HEK293 (cell line): ENCODE measurements around the gene UBE2E1.
A peak's percentile ranks its signal among the peaks of the same experiment; 100 is the strongest.

Experiments used
- CTCF ChIA-PET: fragments of 350-600 bp; formaldehyde crosslinking; extraction: SDS; loops from one replicate; lab custom pipeline; 2021; ENCODE audit warnings: antibody characterized with exemption; lab: Yijun Ruan, JAX
- POLR2A ChIA-PET: fragments of 300-600 bp; formaldehyde crosslinking; extraction: SDS; loops from one replicate; lab custom pipeline; 2020; ENCODE audit warnings: antibody characterized with exemption, inconsistent platforms; lab: Yijun Ruan, JAX
- H3K27ac ChIP-seq: fragments of 200-500 bp; sonication (Bioruptor generic); 2 replicates; pipeline ENCODE4 v1.5.1; 2014; ENCODE audit warnings: low read depth, low read length, control low read depth, inconsistent platforms; ENCODE audit errors: extremely low read depth
- H3K36me3 ChIP-seq, 2 experiments: fragments of 200-500 bp in 1 of 2; sonication (Bioruptor generic) in 1 of 2; 1 replicate in 1 of 2; 2 replicates in 1 of 2; pipeline ENCODE4 v1.5.1; 2014 to 2017; ENCODE audit warnings: inconsistent platforms in 2 of 2, low read length in 2 of 2; ENCODE audit not compliant: control insufficient read depth in 2 of 2, insufficient read depth in 1 of 2
- H3K4me1 ChIP-seq: fragments of 200-500 bp; sonication (Bioruptor generic); 2 replicates; pipeline ENCODE4 v1.5.1; 2014; ENCODE audit warnings: mild to moderate bottlenecking, low read length, inconsistent platforms; ENCODE audit not compliant: control insufficient read depth, insufficient read depth
- H3K4me3 ChIP-seq: 2 replicates; pipeline ENCODE4 v1.5.1; 2011; ENCODE audit warnings: low read depth, mild to moderate bottlenecking, control low read depth, low read length, moderate library complexity
- H3K9me3 ChIP-seq: fragments of 200-500 bp; sonication (Bioruptor generic); 2 replicates; pipeline ENCODE4 v1.5.1; 2014; ENCODE audit warnings: low read depth, low read length, inconsistent platforms; ENCODE audit not compliant: control insufficient read depth, insufficient read depth
- ATF2 ChIP-seq: fragments of 450-650 bp; formaldehyde crosslinking; IDR thresholded peaks from 2 replicates; pipeline ENCODE4 v1.5.1; 2016; ENCODE audit warnings: missing biosample characterization, missing genetic modification characterization, low read depth
- FEZF1 ChIP-seq: fragments of 450-650 bp; formaldehyde crosslinking; IDR thresholded peaks from 2 replicates; pipeline ENCODE4 v1.5.1; 2016; ENCODE audit warnings: missing biosample characterization, missing genetic modification characterization
- GFI1B ChIP-seq: fragments of 450-650 bp; formaldehyde crosslinking; IDR thresholded peaks from 2 replicates; pipeline ENCODE4 v1.5.1; 2016; ENCODE audit warnings: missing biosample characterization, missing genetic modification characterization
- HOXD13 ChIP-seq: sonication (generic); formaldehyde crosslinking; IDR thresholded peaks from 2 replicates; pipeline ENCODE4 v1.8.0; 2022; ENCODE audit warnings: missing genetic modification reagents, borderline replicate concordance
- IKZF3 ChIP-seq: fragments of 450-650 bp; IDR thresholded peaks from 2 replicates; pipeline ENCODE4 v1.5.0; 2018; ENCODE audit warnings: missing biosample characterization, mild to moderate bottlenecking, missing genetic modification characterization, moderate library complexity
- KLF10 ChIP-seq: fragments of 450-650 bp; IDR thresholded peaks from 2 replicates; pipeline ENCODE4 v1.5.1; 2018; ENCODE audit warnings: missing biosample characterization, mild to moderate bottlenecking, missing genetic modification characterization
- MYNN ChIP-seq: fragments of 450-650 bp; formaldehyde crosslinking; IDR thresholded peaks from 2 replicates; pipeline ENCODE4 v1.5.1; 2016; ENCODE audit warnings: missing biosample characterization, missing genetic modification characterization, borderline replicate concordance
- PRDM6 ChIP-seq: fragments of 450-650 bp; formaldehyde crosslinking; IDR thresholded peaks from 2 replicates; pipeline ENCODE4 v1.5.1; 2017; ENCODE audit warnings: missing biosample characterization, missing genetic modification characterization
- TRIM28 ChIP-seq: IDR thresholded peaks from 2 replicates; pipeline ENCODE4 v1.6.1; 2011; ENCODE audit warnings: low read length, control low read depth, borderline replicate concordance
- ZBTB17 ChIP-seq: fragments of 450-650 bp; formaldehyde crosslinking; IDR thresholded peaks from 2 replicates; pipeline ENCODE4 v1.5.1; 2016; ENCODE audit warnings: missing biosample characterization, missing genetic modification characterization
- ZBTB21 ChIP-seq: fragments of 450-650 bp; formaldehyde crosslinking; IDR thresholded peaks from 2 replicates; pipeline ENCODE4 v1.5.1; 2017; ENCODE audit warnings: missing biosample characterization, missing genetic modification characterization
- ZNF114 ChIP-seq: fragments of 450-650 bp; formaldehyde crosslinking; IDR thresholded peaks from 2 replicates; pipeline ENCODE4 v1.5.0; 2017; ENCODE audit warnings: missing biosample characterization, missing genetic modification characterization
- ZNF19 ChIP-seq: fragments of 450-650 bp; formaldehyde crosslinking; IDR thresholded peaks from 2 replicates; pipeline ENCODE4; 2016; ENCODE audit warnings: missing biosample characterization, missing genetic modification characterization, low read depth
- ZNF266 ChIP-seq: fragments of 450-650 bp; formaldehyde crosslinking; IDR thresholded peaks from 2 replicates; pipeline ENCODE4 v1.5.1; 2016; ENCODE audit warnings: missing biosample characterization, missing genetic modification characterization, low read depth
- ZNF311 ChIP-seq: fragments of 450-650 bp; formaldehyde crosslinking; IDR thresholded peaks from 2 replicates; pipeline ENCODE4 v1.5.1; 2017; ENCODE audit warnings: missing biosample characterization, missing genetic modification characterization, borderline replicate concordance
- ZNF37A ChIP-seq: fragments of 450-650 bp; IDR thresholded peaks from 2 replicates; pipeline ENCODE4 v1.5.1; 2018; ENCODE audit warnings: missing biosample characterization, missing genetic modification characterization
- ZNF473 ChIP-seq: fragments of 450-650 bp; formaldehyde crosslinking; IDR thresholded peaks from 2 replicates; pipeline ENCODE4 v1.5.1; 2017; ENCODE audit warnings: missing biosample characterization, missing genetic modification characterization
- ZNF488 ChIP-seq: fragments of 450-650 bp; formaldehyde crosslinking; IDR thresholded peaks from 2 replicates; pipeline ENCODE4 v1.5.1; 2016; ENCODE audit warnings: missing biosample characterization, missing genetic modification characterization
- ZNF514 ChIP-seq: fragments of 450-650 bp; formaldehyde crosslinking; IDR thresholded peaks from 2 replicates; pipeline ENCODE4 v1.5.1; 2016; ENCODE audit warnings: missing biosample characterization, missing genetic modification characterization
- ZNF529 ChIP-seq: fragments of 450-650 bp; formaldehyde crosslinking; IDR thresholded peaks from 2 replicates; pipeline ENCODE4 v1.5.1; 2017; ENCODE audit warnings: missing genetic modification characterization, missing biosample characterization; ENCODE audit not compliant: insufficient replicate concordance
- ZNF561 ChIP-seq: fragments of 450-650 bp; IDR thresholded peaks from 2 replicates; pipeline ENCODE4 v1.5.1; 2018; ENCODE audit warnings: missing biosample characterization, missing genetic modification characterization, borderline replicate concordance
- ZNF654 ChIP-seq: fragments of 450-650 bp; formaldehyde crosslinking; IDR thresholded peaks from 2 replicates; pipeline ENCODE4 v1.5.1; 2016; ENCODE audit warnings: low read depth, missing biosample characterization, missing genetic modification characterization
- ZNF76 ChIP-seq: fragments of 450-650 bp; formaldehyde crosslinking; IDR thresholded peaks from 2 replicates; pipeline ENCODE4; 2016; ENCODE audit warnings: low read depth, missing biosample characterization, missing genetic modification characterization, borderline replicate concordance
- ZNF776 ChIP-seq: fragments of 450-650 bp; formaldehyde crosslinking; IDR thresholded peaks from 2 replicates; pipeline ENCODE4 v1.5.0; 2017; ENCODE audit warnings: missing biosample characterization, missing genetic modification characterization, borderline replicate concordance
- ZXDB ChIP-seq: fragments of 450-650 bp; formaldehyde crosslinking; IDR thresholded peaks from 2 replicates; pipeline ENCODE4 v1.5.1; 2016; ENCODE audit warnings: missing biosample characterization, missing genetic modification characterization
- TF ChIP-seq, protein P1 (sequence below): fragments of 450-650 bp; formaldehyde crosslinking; IDR thresholded peaks from 2 replicates; pipeline ENCODE4 v1.5.1; 2016; ENCODE audit warnings: missing biosample characterization, missing genetic modification characterization
- TF ChIP-seq, protein P2 (sequence below): fragments of 450-650 bp; formaldehyde crosslinking; IDR thresholded peaks from 2 replicates; pipeline ENCODE4 v1.5.1; 2016; ENCODE audit warnings: missing biosample characterization, missing genetic modification characterization, borderline replicate concordance

Gene UBE2E1

GRCh38 chr3:23834082-23834870 lies 28.5 kb downstream of the UBE2E1 start:
- Histone ChIP-seq H3K27ac (no peak overlapping the region), H3K4me1 (peaks cover 8% of the 10 kb centered on the region; the same call in 1 of the 2 replicates), H3K4me3 (no peak overlapping the region), H3K36me3 (no peaks in the 10 kb centered on the region), H3K9me3 (no peaks in the 10 kb centered on the region)
- ChIA-PET CTCF (interaction anchor here (0.6 to 1.7 kb wide), 7 partner anchors 9 to 352 kb away, joined by 3 to 4 read pairs (median 3); no protein-coding TSS in a partner anchor), POLR2A (interaction anchor here (1.1 kb wide), 1 partner anchor 83 kb away, joined by 8 read pairs; the partner anchor contains the start of genes NKIRAS1 and RPL15)
- no peak; the same call in 1 of the 2 replicates for TF ChIP-seq ZNF561
- peak; percentile 38; the same call in 1 of the 2 replicates for TF ChIP-seq IKZF3 (tag by site-specific recombination)
- TF ChIP-seq ZNF473 = no peak
- TF ChIP-seq ZNF529 = no peak
- no peak for TF ChIP-seq HOXD13
- TF ChIP-seq ZNF311 = no peak
- no peak for TF ChIP-seq ZNF19
- TF ChIP-seq ZBTB17 (tag by site-specific recombination) = no peak
- TF ChIP-seq ZNF37A (tag by site-specific recombination) = no peak
- TF ChIP-seq, protein P1, sequence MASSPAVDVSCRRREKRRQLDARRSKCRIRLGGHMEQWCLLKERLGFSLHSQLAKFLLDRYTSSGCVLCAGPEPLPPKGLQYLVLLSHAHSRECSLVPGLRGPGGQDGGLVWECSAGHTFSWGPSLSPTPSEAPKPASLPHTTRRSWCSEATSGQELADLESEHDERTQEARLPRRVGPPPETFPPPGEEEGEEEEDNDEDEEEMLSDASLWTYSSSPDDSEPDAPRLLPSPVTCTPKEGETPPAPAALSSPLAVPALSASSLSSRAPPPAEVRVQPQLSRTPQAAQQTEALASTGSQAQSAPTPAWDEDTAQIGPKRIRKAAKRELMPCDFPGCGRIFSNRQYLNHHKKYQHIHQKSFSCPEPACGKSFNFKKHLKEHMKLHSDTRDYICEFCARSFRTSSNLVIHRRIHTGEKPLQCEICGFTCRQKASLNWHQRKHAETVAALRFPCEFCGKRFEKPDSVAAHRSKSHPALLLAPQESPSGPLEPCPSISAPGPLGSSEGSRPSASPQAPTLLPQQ (tag by site-specific recombination) = peak; percentile 17; the same call in 1 of the 2 replicates
- TF ChIP-seq ZXDB (tag by site-specific recombination) = 0 out of 2 replicates have a peak, but pooled peaks have one; percentile 16
- no peak for TF ChIP-seq ATF2 (tag by site-specific recombination)
- TF ChIP-seq TRIM28 = no peak
- peak; percentile 9; the same call in 1 of the 2 replicates for TF ChIP-seq MYNN (tag by site-specific recombination)
- no peak for TF ChIP-seq ZNF114
- TF ChIP-seq PRDM6 (tag by site-specific recombination) = peak; percentile 89
- TF ChIP-seq, protein P2, sequence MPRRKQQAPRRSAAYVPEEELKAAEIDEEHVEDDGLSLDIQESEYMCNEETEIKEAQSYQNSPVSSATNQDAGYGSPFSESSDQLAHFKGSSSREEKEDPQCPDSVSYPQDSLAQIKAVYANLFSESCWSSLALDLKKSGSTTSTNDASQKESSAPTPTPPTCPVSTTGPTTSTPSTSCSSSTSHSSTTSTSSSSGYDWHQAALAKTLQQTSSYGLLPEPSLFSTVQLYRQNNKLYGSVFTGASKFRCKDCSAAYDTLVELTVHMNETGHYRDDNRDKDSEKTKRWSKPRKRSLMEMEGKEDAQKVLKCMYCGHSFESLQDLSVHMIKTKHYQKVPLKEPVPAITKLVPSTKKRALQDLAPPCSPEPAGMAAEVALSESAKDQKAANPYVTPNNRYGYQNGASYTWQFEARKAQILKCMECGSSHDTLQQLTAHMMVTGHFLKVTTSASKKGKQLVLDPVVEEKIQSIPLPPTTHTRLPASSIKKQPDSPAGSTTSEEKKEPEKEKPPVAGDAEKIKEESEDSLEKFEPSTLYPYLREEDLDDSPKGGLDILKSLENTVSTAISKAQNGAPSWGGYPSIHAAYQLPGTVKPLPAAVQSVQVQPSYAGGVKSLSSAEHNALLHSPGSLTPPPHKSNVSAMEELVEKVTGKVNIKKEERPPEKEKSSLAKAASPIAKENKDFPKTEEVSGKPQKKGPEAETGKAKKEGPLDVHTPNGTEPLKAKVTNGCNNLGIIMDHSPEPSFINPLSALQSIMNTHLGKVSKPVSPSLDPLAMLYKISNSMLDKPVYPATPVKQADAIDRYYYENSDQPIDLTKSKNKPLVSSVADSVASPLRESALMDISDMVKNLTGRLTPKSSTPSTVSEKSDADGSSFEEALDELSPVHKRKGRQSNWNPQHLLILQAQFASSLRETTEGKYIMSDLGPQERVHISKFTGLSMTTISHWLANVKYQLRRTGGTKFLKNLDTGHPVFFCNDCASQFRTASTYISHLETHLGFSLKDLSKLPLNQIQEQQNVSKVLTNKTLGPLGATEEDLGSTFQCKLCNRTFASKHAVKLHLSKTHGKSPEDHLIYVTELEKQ (tag by site-specific recombination) = peak; percentile 17; the same call in 1 of the 2 replicates
- TF ChIP-seq ZNF776 = no peak
- TF ChIP-seq ZNF266 = no peak
- no peak for TF ChIP-seq ZBTB21 (tag by site-specific recombination)
- peak; percentile 34; the same call in 1 of the 2 replicates for TF ChIP-seq GFI1B (tag by site-specific recombination)
- no peak for TF ChIP-seq ZNF76 (tag by site-specific recombination)
- TF ChIP-seq ZNF514 (tag by site-specific recombination) = no peak
- peak; percentile 50 for TF ChIP-seq FEZF1 (tag by site-specific recombination)
- TF ChIP-seq ZNF654 = peak; percentile 60
- no peak for TF ChIP-seq ZNF488 (tag by site-specific recombination)
- TF ChIP-seq KLF10 (tag by site-specific recombination) = peak; percentile 23; the same call in 1 of the 2 replicates
